Dedifferentiated amniotic fluid mesenchymal stem cell (primary cell): Measurements from ENCODE around the gene GJA5.

Experiments
- DNase-seq: peaks from one replicate; pipeline ENCODE4 v3.0.0-alpha.2; 2016; ENCODE audit errors: extremely low spot score

The GJA5 gene

GRCh38 chr1:147729315-147729714 lies 31.1 kb downstream of the GJA5 start:
- DNase-seq, result no peak

GRCh38 chr1:147726168-147726567 lies 34.2 kb downstream of the GJA5 start:
- DNase-seq, result no peak

DNA sequence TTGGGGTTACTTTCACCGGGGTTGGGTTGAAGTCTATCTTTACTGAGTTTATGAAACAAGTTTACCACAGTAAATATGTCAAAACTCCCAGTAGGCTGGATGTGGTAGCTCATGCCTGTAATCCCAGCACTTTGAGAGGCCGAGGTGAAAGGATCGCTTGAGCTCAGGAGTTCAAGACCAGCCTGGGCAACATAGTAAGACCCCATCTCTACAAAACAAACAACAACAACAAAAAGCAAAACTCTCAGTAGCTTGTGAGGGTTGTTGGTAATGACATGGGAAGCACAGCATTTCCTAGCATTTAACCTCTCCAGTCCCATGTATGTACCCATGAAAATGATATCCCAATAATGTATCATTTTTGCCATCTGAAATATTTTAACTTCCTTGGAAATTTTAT lies 34.7 kb downstream of the GJA5 start:
- DNase-seq, result no peak

DNA sequence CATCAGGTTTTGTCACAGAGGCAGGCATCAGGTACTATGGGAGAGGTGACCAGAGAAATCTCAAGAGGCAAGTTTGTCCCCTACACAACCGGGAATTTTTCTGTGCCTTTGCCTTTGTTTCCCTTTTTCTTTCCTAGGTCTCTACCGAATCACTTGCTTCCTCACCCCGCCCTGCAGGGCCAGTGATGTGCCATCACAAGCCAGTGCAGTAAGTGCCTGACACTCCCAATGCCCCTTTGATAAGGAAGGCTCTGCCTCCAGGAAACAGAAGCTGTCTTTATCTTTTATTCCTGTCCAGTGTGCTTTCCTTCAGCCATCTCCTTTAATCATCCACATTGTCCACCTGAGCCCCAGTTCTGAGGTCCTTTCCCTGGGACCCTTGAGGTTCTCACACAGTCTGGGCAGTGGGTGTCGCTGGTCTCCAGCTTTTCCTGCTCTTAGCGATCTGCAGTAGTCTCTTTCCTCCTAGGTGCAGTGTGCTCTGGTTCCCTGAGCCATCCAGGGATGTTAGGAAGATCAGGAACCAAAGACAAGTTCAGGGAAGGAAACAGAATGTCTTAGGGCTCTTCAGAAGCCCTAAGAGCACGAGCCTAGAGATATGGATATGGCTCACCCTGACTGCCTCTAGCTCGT lies 36.6 kb downstream of the GJA5 start:
- DNase-seq, result no peak

DNA sequence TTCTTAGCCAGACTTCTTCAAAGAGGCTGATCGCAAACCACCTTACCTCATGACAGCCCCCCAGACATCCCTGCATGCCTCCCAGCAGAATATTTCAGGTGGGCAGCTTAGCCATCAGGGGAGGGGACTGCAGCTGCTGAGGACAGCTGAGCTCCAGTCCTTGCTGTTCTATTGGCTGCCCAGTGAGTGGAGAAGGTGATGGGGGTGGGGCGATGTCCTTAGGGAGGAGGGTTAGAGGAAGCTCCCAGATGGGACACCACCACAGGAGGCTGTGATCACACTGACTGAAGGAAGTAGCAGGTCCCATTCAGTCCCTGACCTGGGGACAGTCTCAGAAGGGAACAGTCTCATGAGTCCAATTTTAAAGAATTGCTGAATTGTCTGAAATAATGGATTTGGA lies 38.3 kb downstream of the GJA5 start:
- no peak for DNase-seq

- DNase-seq, result no peak
These were observed 38.7 kb downstream of the GJA5 start for GRCh38 chr1:147721716-147722115.

- no peak for DNase-seq
These were observed 39.8 kb downstream of the GJA5 start for GRCh38 chr1:147720557-147720956.

- DNase-seq, result no peak
These were observed 40.6 kb downstream of the GJA5 start for GRCh38 chr1:147719711-147720225.

GRCh38 chr1:147719029-147719698 lies 41.2 kb downstream of the GJA5 start:
- no peak for DNase-seq

GRCh38 chr1:147717706-147718097 lies 42.7 kb downstream of the GJA5 start:
- no peak for DNase-seq

DNA sequence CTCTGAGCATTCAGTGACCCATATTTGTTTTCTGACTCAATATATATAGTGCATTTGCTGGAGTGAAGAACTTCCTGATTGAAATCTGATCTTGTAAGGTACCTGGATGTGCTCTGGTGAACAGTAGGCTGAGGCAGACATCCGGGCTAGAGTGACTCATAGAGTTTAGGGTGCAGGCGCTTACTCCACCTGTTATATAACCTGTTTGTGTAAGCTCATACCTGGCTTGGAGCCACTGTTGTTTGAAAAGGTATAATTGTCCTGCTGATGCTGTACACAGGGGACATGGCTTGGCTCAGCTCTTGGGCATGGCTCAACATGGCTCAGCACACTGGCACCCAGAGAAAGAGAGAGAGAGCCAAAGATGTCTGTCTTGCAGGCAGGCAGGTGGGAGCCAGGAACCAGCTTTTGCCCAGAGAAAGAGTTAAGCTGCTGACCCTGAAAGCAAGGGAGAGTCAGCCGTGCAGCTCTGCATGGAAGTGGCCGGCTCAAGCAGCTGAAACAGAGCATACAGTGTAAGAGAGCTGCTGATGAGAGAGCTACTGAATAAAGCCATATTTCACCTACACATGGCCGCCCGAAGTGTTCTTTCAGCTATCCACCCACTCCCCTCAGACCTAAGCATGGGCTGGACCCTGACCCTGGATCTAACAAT lies 43.2 kb downstream of the GJA5 start:
- DNase-seq, result no peak

DNA sequence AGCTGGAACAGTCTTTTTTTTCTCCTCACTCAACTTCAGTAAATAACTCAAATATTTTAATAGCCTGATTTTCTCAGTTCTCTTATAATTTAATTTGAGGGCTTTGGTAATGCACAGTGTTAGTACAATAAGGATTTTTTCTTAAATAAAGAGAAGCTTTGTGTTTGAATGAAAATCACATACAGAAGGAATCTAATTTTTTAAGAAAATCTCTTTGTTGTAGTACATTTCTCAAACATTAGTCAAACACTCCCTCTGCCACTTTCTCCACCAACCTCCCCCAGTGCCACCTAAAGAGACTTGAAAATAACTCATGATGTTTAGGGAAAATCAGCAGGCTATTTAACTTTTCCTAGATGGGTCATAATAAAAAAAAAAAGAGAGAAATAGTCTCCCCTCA lies 47.8 kb downstream of the GJA5 start:
- DNase-seq, result no peak
